ENCODE results near the gene DIS3L2.

- no peak for TF ChIP-seq CTCF (IDR thresholded peaks at IDR 0.05; ENCODE audit: insufficient read depth, low read depth, low read length)
- TF ChIP-seq EZH2 (IDR thresholded peaks at IDR 0.05; ENCODE audit: insufficient read depth, low read length) = no peak
Observed at GRCh38 chr2:232282508-232283055, 321.1 kb downstream of the DIS3L2 start.
